Astrocyte (in vitro differentiated cells and primary cell): Measurements from ENCODE around the gene MKS1.

Source experiments
- CTCF ChIP-seq: IDR thresholded peaks from 2 replicates; pipeline ENCODE4 v1.5.1; 2011; ENCODE audit warnings: low read depth, mild to moderate bottlenecking, inconsistent platforms, low read length, moderate library complexity; ENCODE audit not compliant: insufficient read depth
- EZH2 ChIP-seq: IDR thresholded peaks from 2 replicates; pipeline ENCODE4 v1.6.1; 2012; ENCODE audit warnings: mild to moderate bottlenecking, low read length, inconsistent platforms; ENCODE audit not compliant: insufficient read depth

- TF ChIP-seq CTCF = no peak
- TF ChIP-seq EZH2 = no peak
Observed at GRCh38 chr17:58235821-58236220, 16.8 kb upstream of the MKS1 start.
